Measurements from ENCODE around the gene URB1. TPM values are rescaled to one million over a fixed set of nuclear protein-coding genes. Genes with fewer than 3 reads are reported as not detected.
A peak's percentile ranks its signal among the peaks of the same experiment; 100 is the strongest.

Gene URB1
- total and polyA plus RNA-seq, 2 experiments from 2014 or later: 7.7 to 44.1 TPM

DNA sequence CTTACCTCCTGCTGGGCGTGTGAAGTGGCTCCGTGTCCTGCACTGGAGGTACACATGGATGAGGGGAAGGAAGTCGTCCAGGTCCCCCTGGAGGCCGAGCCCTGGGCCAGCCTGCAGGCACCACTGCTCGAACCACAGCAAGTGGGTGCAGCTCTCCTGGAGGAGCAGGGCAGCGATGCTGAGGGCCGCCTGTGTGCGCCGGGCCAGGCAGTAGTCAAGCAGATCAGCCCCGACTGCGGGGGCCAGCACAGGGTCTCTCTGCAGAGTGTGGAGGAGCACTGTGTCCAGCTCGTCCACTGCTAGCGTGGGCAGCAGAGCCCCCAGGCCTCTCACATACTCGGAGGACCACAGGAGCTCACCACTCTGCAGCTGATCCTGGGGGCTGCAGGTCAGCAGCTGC, 45.9 kb downstream of the URB1 start (continued):
- TF ChIP-seq, protein P1, sequence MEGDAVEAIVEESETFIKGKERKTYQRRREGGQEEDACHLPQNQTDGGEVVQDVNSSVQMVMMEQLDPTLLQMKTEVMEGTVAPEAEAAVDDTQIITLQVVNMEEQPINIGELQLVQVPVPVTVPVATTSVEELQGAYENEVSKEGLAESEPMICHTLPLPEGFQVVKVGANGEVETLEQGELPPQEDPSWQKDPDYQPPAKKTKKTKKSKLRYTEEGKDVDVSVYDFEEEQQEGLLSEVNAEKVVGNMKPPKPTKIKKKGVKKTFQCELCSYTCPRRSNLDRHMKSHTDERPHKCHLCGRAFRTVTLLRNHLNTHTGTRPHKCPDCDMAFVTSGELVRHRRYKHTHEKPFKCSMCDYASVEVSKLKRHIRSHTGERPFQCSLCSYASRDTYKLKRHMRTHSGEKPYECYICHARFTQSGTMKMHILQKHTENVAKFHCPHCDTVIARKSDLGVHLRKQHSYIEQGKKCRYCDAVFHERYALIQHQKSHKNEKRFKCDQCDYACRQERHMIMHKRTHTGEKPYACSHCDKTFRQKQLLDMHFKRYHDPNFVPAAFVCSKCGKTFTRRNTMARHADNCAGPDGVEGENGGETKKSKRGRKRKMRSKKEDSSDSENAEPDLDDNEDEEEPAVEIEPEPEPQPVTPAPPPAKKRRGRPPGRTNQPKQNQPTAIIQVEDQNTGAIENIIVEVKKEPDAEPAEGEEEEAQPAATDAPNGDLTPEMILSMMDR (conservative IDR thresholded peaks at IDR 0.05; ENCODE audit: low read depth in 2 of 2): no peak
- no peak for TF ChIP-seq CREB1 (CRISPR knock-in tag; IDR thresholded peaks at IDR 0.05; ENCODE audit: low read depth)
- no peak for TF ChIP-seq POLR2AphosphoS5 (IDR thresholded peaks at IDR 0.05; ENCODE audit: low read depth)
- no peak for TF ChIP-seq EZH2 (IDR thresholded peaks at IDR 0.05; ENCODE audit: low read depth, unreplicated experiment)
- TF ChIP-seq JUNB (IDR thresholded peaks at IDR 0.05; ENCODE audit: unreplicated experiment): no peak
- no peak for TF ChIP-seq STAT1 (IDR thresholded peaks at IDR 0.05; ENCODE audit: unreplicated experiment)
- no peak for TF ChIP-seq REST (IDR thresholded peaks at IDR 0.05; ENCODE audit: unreplicated experiment)
- no peak for TF ChIP-seq ZNF331 (CRISPR knock-in tag; IDR thresholded peaks at IDR 0.05; ENCODE audit: low read depth)

- Histone ChIP-seq H4K20me1 (replicated peaks; ENCODE audit: insufficient read depth) (peaks cover 7% of the 10 kb centered on the region; the same call in 1 of the 2 replicates), H2AFZ (no peak overlapping the region), H3K9me2 (ENCODE audit: insufficient read depth) (no peaks in the 10 kb centered on the region), H3K4me2 (no peak overlapping the region), H3K36me3 (ENCODE audit: insufficient read depth) (peaks cover 53% of the 10 kb centered on the region), H3F3A (replicated peaks; ENCODE audit: low read depth) (no peaks in the 10 kb centered on the region), H3K4me3 (no peak overlapping the region), H3K4me1 (ENCODE audit: insufficient read depth) (no peaks in the 10 kb centered on the region), H3K27me3 (ENCODE audit: insufficient read depth) (no peaks in the 10 kb centered on the region), H3K79me2 (replicated peaks; ENCODE audit: insufficient read depth) (0 out of 2 replicates have a peak, but pooled peaks cover 10% of the 10 kb centered on the region), H3K27ac (ENCODE audit: low read depth) (no peak overlapping the region)
- TF ChIP-seq EZH2 (IDR thresholded peaks at IDR 0.05; ENCODE audit: low read depth, unreplicated experiment) (no peak), NANOG (IDR thresholded peaks at IDR 0.05; ENCODE audit: borderline replicate concordance) (no peak), JUNB (IDR thresholded peaks at IDR 0.05; ENCODE audit: unreplicated experiment) (no peak), ZNF331 (CRISPR knock-in tag; IDR thresholded peaks at IDR 0.05; ENCODE audit: low read depth) (no peak), ZNF462 (CRISPR knock-in tag; IDR thresholded peaks at IDR 0.05) (no peak), EZH2phosphoT487 (IDR thresholded peaks at IDR 0.05; ENCODE audit: unreplicated experiment) (no peak), CREB1 (CRISPR knock-in tag; IDR thresholded peaks at IDR 0.05; ENCODE audit: low read depth) (no peak)
- no peaks in the 10 kb centered on the region for H3K27me3 Mint-ChIP-seq (ENCODE audit: insufficient read depth, low read depth, poor library complexity)
- H3K4me3 Mint-ChIP-seq: no peak overlapping the region
- H3K4me1 Mint-ChIP-seq: peaks cover 3% of the 10 kb centered on the region
- peaks cover 78% of the 10 kb centered on the region for H3K36me3 Mint-ChIP-seq (ENCODE audit: low read depth)
- H3K9me3 Mint-ChIP-seq: no peaks in the 10 kb centered on the region
- no peak for ATAC-seq
- 0 out of 2 replicates have a peak overlapping the region, but pooled peaks have one; percentile 43 for H3K27ac Mint-ChIP-seq
- DNase-seq (ENCODE audit: low spot score): no peak
Measured at GRCh38 chr21:32340863-32341848, 51.7 kb downstream of the URB1 start.
